ENCODE data around the gene CD209.
"Not testable (repeated sequence)": the region's sequence is repeated elsewhere in the genome, so short reads cannot be mapped to it uniquely, and the experiment has no call there.

Gene CD209

DNA sequence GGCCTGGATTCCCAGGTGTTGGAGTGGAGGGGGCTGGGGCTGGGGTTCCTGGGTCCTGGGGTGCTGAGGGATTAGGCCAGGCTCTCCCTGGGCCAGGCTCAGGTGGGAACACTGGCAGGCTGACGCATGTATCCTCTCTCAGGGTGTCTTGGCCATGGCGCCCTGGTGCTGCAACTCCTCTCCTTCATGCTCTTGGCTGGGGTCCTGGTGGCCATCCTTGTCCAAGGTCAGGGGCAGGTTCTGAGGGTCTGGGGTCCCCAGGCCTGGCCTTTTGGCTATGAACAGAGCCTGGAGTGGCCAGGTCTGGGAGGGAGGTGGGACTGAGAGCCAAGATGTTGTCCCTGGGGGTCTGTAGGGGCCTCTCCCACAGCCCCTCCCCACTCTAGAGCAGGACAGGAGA is 17.7 kb upstream of the CD209 start:
- H3K4me3 ChIP-seq (ENCODE audit: low read length); H3K4me2 ChIP-seq (ENCODE audit: low read length); H3K36me3 ChIP-seq (ENCODE audit: insufficient read depth, low read length); H3K9ac ChIP-seq (ENCODE audit: low read depth, low read length); H3K4me1 ChIP-seq (ENCODE audit: control insufficient read depth, insufficient read depth, low read length); H3K9me3 ChIP-seq (replicated peaks; ENCODE audit: low read length): not testable (repeated sequence)
- peaks cover 22% of the 10 kb centered on the region for H3K27me3 ChIP-seq (ENCODE audit: control insufficient read depth, insufficient read depth, low read length)

GRCh38 chr19:7764157-7764556 is 16.8 kb upstream of the CD209 start:
- H3K4me1 ChIP-seq (ENCODE audit: control insufficient read depth, insufficient read depth, low read length); H3K36me3 ChIP-seq (ENCODE audit: insufficient read depth, low read length); H3K9me3 ChIP-seq (replicated peaks; ENCODE audit: low read length); H3K4me2 ChIP-seq (ENCODE audit: low read length); H3K9ac ChIP-seq (ENCODE audit: low read depth, low read length); H3K4me3 ChIP-seq (ENCODE audit: low read length): not testable (repeated sequence)
- H3K27me3 ChIP-seq (ENCODE audit: control insufficient read depth, insufficient read depth, low read length): peaks cover 22% of the 10 kb centered on the region

DNA sequence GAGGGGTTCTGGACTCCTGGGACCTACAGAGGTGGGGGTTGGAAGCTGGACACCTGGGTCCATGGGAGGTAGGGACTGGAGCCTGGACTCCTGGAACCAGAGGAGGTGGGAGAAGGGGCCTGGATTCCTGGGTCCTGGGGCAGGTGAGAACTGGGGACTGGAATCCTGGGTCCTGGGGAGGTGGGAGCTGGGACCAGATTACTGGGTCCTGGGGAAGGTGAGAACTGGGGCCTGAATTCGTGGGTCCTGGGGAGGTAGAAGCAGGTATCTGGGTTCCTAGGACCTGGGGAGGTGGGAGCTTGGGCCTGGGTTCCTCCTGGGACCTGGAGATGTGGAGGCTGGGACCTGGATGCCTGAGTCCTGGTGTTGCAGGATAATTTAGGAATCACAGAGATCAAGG is 16.4 kb upstream of the CD209 start:
- Histone ChIP-seq H3K27me3 (ENCODE audit: control insufficient read depth, insufficient read depth, low read length) (peaks cover 19% of the 10 kb centered on the region), H3K9ac (ENCODE audit: low read depth, low read length) (no peak overlapping the region), H3K36me3 (ENCODE audit: insufficient read depth, low read length) (no peaks in the 10 kb centered on the region), H3K4me3 (ENCODE audit: low read length) (no peak overlapping the region), H3K9me3 (replicated peaks; ENCODE audit: low read length) (peaks cover 6% of the 10 kb centered on the region), H3K4me1 (ENCODE audit: control insufficient read depth, insufficient read depth, low read length) (no peaks in the 10 kb centered on the region), H3K4me2 (ENCODE audit: low read length) (no peak overlapping the region)

- Histone ChIP-seq H3K36me3 (ENCODE audit: insufficient read depth, low read length) (no peaks in the 10 kb centered on the region), H3K9ac (ENCODE audit: low read depth, low read length) (no peak within 1 kb of the TSS), H3K4me2 (ENCODE audit: low read length) (no peak within 1 kb of the TSS), H3K4me3 (ENCODE audit: low read length) (no peak within 1 kb of the TSS), H3K9me3 (replicated peaks; ENCODE audit: low read length) (peaks cover 6% of the 10 kb centered on the region), H3K4me1 (ENCODE audit: control insufficient read depth, insufficient read depth, low read length) (no peaks in the 10 kb centered on the region), H3K27me3 (ENCODE audit: control insufficient read depth, insufficient read depth, low read length) (peaks cover 13% of the 10 kb centered on the region)
Observed at GRCh38 chr19:7762719-7763293, 15.5 kb upstream of the CD209 start, which contains the start of gene CLEC4M. TSS of gene CLEC4M (plus strand) at chr19:7763243. CDS start at chr19:7763267, 24 bp downstream.

GRCh38 chr19:7759156-7759555 is 11.8 kb upstream of the CD209 start:
- H3K27me3 ChIP-seq (ENCODE audit: control insufficient read depth, insufficient read depth, low read length): no peaks in the 10 kb centered on the region
- no peak overlapping the region for H3K4me2 ChIP-seq (ENCODE audit: low read length)
- no peak overlapping the region for H3K9ac ChIP-seq (ENCODE audit: low read depth, low read length)
- H3K9me3 ChIP-seq (replicated peaks; ENCODE audit: low read length): peaks cover 11% of the 10 kb centered on the region
- H3K36me3 ChIP-seq (ENCODE audit: insufficient read depth, low read length): no peaks in the 10 kb centered on the region
- H3K4me3 ChIP-seq (ENCODE audit: low read length): no peak overlapping the region
- H3K4me1 ChIP-seq (ENCODE audit: control insufficient read depth, insufficient read depth, low read length): no peaks in the 10 kb centered on the region

- H3K27me3 ChIP-seq (ENCODE audit: control insufficient read depth, insufficient read depth, low read length): no peaks in the 10 kb centered on the region
- no peak overlapping the region for H3K4me3 ChIP-seq (ENCODE audit: low read length)
- H3K4me2 ChIP-seq (ENCODE audit: low read length): no peak overlapping the region
- no peaks in the 10 kb centered on the region for H3K4me1 ChIP-seq (ENCODE audit: control insufficient read depth, insufficient read depth, low read length)
- no peaks in the 10 kb centered on the region for H3K36me3 ChIP-seq (ENCODE audit: insufficient read depth, low read length)
- H3K9me3 ChIP-seq (replicated peaks; ENCODE audit: low read length): peaks cover 11% of the 10 kb centered on the region
- H3K9ac ChIP-seq (ENCODE audit: low read depth, low read length): no peak overlapping the region
Observed at GRCh38 chr19:7757358-7757757, 10.0 kb upstream of the CD209 start.

- Histone ChIP-seq H3K4me1 (ENCODE audit: control insufficient read depth, insufficient read depth, low read length) (no peaks in the 10 kb centered on the region), H3K4me2 (ENCODE audit: low read length) (no peak overlapping the region), H3K9ac (ENCODE audit: low read depth, low read length) (no peak overlapping the region), H3K4me3 (ENCODE audit: low read length) (no peak overlapping the region), H3K36me3 (ENCODE audit: insufficient read depth, low read length) (no peaks in the 10 kb centered on the region), H3K27me3 (ENCODE audit: control insufficient read depth, insufficient read depth, low read length) (no peaks in the 10 kb centered on the region), H3K9me3 (replicated peaks; ENCODE audit: low read length) (peaks cover 11% of the 10 kb centered on the region)
Observed at GRCh38 chr19:7756258-7756657, 8.9 kb upstream of the CD209 start.

GRCh38 chr19:7751157-7751783 is 3.9 kb upstream of the CD209 start:
- H3K4me1 ChIP-seq (ENCODE audit: control insufficient read depth, insufficient read depth, low read length): no peaks in the 10 kb centered on the region
- H3K36me3 ChIP-seq (ENCODE audit: insufficient read depth, low read length): no peaks in the 10 kb centered on the region
- H3K9ac ChIP-seq (ENCODE audit: low read depth, low read length): no peak overlapping the region
- no peak overlapping the region for H3K4me3 ChIP-seq (ENCODE audit: low read length)
- peaks cover 5% of the 10 kb centered on the region for H3K9me3 ChIP-seq (replicated peaks; ENCODE audit: low read length)
- no peak overlapping the region for H3K4me2 ChIP-seq (ENCODE audit: low read length)
- H3K27me3 ChIP-seq (ENCODE audit: control insufficient read depth, insufficient read depth, low read length): no peaks in the 10 kb centered on the region

DNA sequence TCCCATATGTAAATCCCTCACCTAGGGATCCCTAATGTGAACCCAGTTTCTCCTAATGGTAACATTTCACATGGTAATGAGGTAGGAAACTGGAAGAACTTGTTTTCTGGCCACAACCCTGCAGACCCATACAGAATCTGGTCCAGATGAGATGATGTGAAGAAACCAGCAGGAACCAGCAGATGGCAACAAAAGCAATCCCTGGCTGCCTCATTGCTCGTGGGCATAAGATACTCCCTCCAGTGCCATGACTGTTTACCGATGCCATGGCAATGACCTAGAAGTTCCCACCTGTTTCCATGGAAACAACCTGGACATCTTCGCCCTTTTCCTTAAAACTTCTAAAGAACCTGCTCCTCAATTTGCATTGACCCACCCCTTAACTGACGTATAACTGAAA is 1.4 kb upstream of the CD209 start:
- no peaks in the 10 kb centered on the region for H3K4me1 ChIP-seq (ENCODE audit: control insufficient read depth, insufficient read depth, low read length)
- no peak overlapping the region for H3K9ac ChIP-seq (ENCODE audit: low read depth, low read length)
- no peaks in the 10 kb centered on the region for H3K36me3 ChIP-seq (ENCODE audit: insufficient read depth, low read length)
- H3K4me2 ChIP-seq (ENCODE audit: low read length): no peak overlapping the region
- H3K27me3 ChIP-seq (ENCODE audit: control insufficient read depth, insufficient read depth, low read length): peaks cover 7% of the 10 kb centered on the region
- no peaks in the 10 kb centered on the region for H3K9me3 ChIP-seq (replicated peaks; ENCODE audit: low read length)
- no peak overlapping the region for H3K4me3 ChIP-seq (ENCODE audit: low read length)

GRCh38 chr19:7748171-7748570 is 837 bp upstream of the CD209 start:
- H3K9ac ChIP-seq (ENCODE audit: low read depth, low read length): no peak overlapping the region
- no peaks in the 10 kb centered on the region for H3K4me1 ChIP-seq (ENCODE audit: control insufficient read depth, insufficient read depth, low read length)
- H3K9me3 ChIP-seq (replicated peaks; ENCODE audit: low read length): no peaks in the 10 kb centered on the region
- peaks cover 7% of the 10 kb centered on the region for H3K27me3 ChIP-seq (ENCODE audit: control insufficient read depth, insufficient read depth, low read length)
- H3K4me3 ChIP-seq (ENCODE audit: low read length): no peak overlapping the region
- H3K4me2 ChIP-seq (ENCODE audit: low read length): no peak overlapping the region
- no peaks in the 10 kb centered on the region for H3K36me3 ChIP-seq (ENCODE audit: insufficient read depth, low read length)

DNA sequence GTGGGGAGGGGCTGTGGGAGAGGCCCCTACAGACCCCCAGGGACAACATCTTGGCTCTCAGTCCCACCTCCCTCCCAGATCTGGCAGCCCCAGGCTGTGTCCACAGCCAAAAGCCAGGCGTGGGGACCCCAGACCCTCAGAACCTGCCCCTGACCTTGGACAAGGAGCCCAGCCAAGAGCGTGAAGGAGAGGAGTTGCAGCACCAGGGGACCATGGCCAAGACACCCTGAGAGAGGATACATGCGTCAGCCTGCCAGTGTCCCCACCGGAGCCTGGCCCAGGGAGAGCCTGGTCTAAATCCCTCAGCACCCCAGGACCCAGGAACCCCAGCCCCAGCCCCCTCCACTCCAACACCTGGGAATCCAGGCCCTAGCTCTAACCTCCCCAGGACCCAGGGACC is 1.0 kb downstream of the CD209 start:
- not testable (repeated sequence) for H3K4me1 ChIP-seq (ENCODE audit: control insufficient read depth, insufficient read depth, low read length); H3K9me3 ChIP-seq (replicated peaks; ENCODE audit: low read length); H3K4me2 ChIP-seq (ENCODE audit: low read length); H3K27me3 ChIP-seq (ENCODE audit: control insufficient read depth, insufficient read depth, low read length); H3K9ac ChIP-seq (ENCODE audit: low read depth, low read length); H3K4me3 ChIP-seq (ENCODE audit: low read length); H3K36me3 ChIP-seq (ENCODE audit: insufficient read depth, low read length)
